ENCODE measurements around the gene DYTN. TPM values are rescaled to one million over a fixed set of nuclear protein-coding genes. Genes with fewer than 3 reads are reported as not detected.

DYTN gene
- total RNA-seq, 2 experiments from 2014 or later, result not detected

- Mint-ChIP-seq H3K36me3 (ENCODE audit: low read depth) (no peaks in the 10 kb centered on the region), H3K27ac (no peak overlapping the region), H3K9me3 (no peaks in the 10 kb centered on the region), H3K4me3 (no peak overlapping the region), H3K4me1 (no peaks in the 10 kb centered on the region), H3K27me3 (peaks cover 9% of the 10 kb centered on the region)
- DNase-seq, result no peak
- ChIA-PET CTCF (no interaction called here), POLR2A (no interaction called here)
Observed at GRCh38 chr2:206626108-206626507, 92.1 kb downstream of the DYTN start.

GRCh38 chr2:206619011-206619410 lies 99.2 kb downstream of the DYTN start:
- no peak for DNase-seq
- H3K9me3 Mint-ChIP-seq, result no peaks in the 10 kb centered on the region
- H3K4me3 Mint-ChIP-seq, result no peak overlapping the region
- POLR2A ChIA-PET, result no interaction called here
- H3K27ac Mint-ChIP-seq, result no peak overlapping the region
- CTCF ChIA-PET, result no interaction called here
- H3K36me3 Mint-ChIP-seq (ENCODE audit: low read depth), result no peaks in the 10 kb centered on the region
- H3K4me1 Mint-ChIP-seq, result no peaks in the 10 kb centered on the region
- H3K27me3 Mint-ChIP-seq, result no peaks in the 10 kb centered on the region

GRCh38 chr2:206616151-206616550 lies 102.0 kb downstream of the DYTN start:
- H3K4me3 Mint-ChIP-seq, result no peak overlapping the region
- DNase-seq, result no peak
- H3K4me1 Mint-ChIP-seq, result no peaks in the 10 kb centered on the region
- POLR2A ChIA-PET, result no interaction called here
- no peaks in the 10 kb centered on the region for H3K9me3 Mint-ChIP-seq
- H3K27ac Mint-ChIP-seq, result no peak overlapping the region
- H3K27me3 Mint-ChIP-seq, result no peaks in the 10 kb centered on the region
- CTCF ChIA-PET, result no interaction called here
- H3K36me3 Mint-ChIP-seq (ENCODE audit: low read depth), result no peaks in the 10 kb centered on the region

GRCh38 chr2:206615417-206616089 lies 102.6 kb downstream of the DYTN start:
- Mint-ChIP-seq H3K4me1 (no peaks in the 10 kb centered on the region), H3K9me3 (no peaks in the 10 kb centered on the region), H3K27ac (no peak overlapping the region), H3K4me3 (no peak overlapping the region), H3K36me3 (ENCODE audit: low read depth) (no peaks in the 10 kb centered on the region), H3K27me3 (no peaks in the 10 kb centered on the region)
- ChIA-PET CTCF (no interaction called here), POLR2A (no interaction called here)
- no peak for DNase-seq

- no peak for DNase-seq
- ChIA-PET CTCF (no interaction called here), POLR2A (no interaction called here)
- H3K9me3 Mint-ChIP-seq, result no peaks in the 10 kb centered on the region
- no peak overlapping the region for H3K4me3 Mint-ChIP-seq
- H3K27ac Mint-ChIP-seq, result no peak overlapping the region
- H3K4me1 Mint-ChIP-seq, result no peaks in the 10 kb centered on the region
- H3K36me3 Mint-ChIP-seq (ENCODE audit: low read depth), result no peaks in the 10 kb centered on the region
- H3K27me3 Mint-ChIP-seq, result no peaks in the 10 kb centered on the region
Observed at GRCh38 chr2:206614811-206615210, 103.4 kb downstream of the DYTN start.

GRCh38 chr2:206611736-206612135 lies 106.5 kb downstream of the DYTN start:
- Mint-ChIP-seq H3K36me3 (ENCODE audit: low read depth) (no peaks in the 10 kb centered on the region), H3K27ac (no peak overlapping the region), H3K4me3 (no peak overlapping the region), H3K4me1 (peaks cover 2% of the 10 kb centered on the region), H3K27me3 (no peaks in the 10 kb centered on the region), H3K9me3 (no peaks in the 10 kb centered on the region)
- ChIA-PET CTCF (no interaction called here), POLR2A (no interaction called here)
- DNase-seq, result no peak

GRCh38 chr2:206611191-206611590 lies 107.0 kb downstream of the DYTN start:
- H3K36me3 Mint-ChIP-seq (ENCODE audit: low read depth), result no peaks in the 10 kb centered on the region
- no peak for DNase-seq
- H3K4me1 Mint-ChIP-seq, result peaks cover 2% of the 10 kb centered on the region
- H3K27ac Mint-ChIP-seq, result no peak overlapping the region
- no peak overlapping the region for H3K4me3 Mint-ChIP-seq
- CTCF ChIA-PET, result no interaction called here
- no peaks in the 10 kb centered on the region for H3K9me3 Mint-ChIP-seq
- POLR2A ChIA-PET, result no interaction called here
- no peaks in the 10 kb centered on the region for H3K27me3 Mint-ChIP-seq

- POLR2A ChIA-PET, result no interaction called here
- Mint-ChIP-seq H3K4me1 (peaks cover 2% of the 10 kb centered on the region), H3K27me3 (no peaks in the 10 kb centered on the region), H3K36me3 (ENCODE audit: low read depth) (no peaks in the 10 kb centered on the region), H3K4me3 (no peak overlapping the region), H3K27ac (no peak overlapping the region), H3K9me3 (no peaks in the 10 kb centered on the region)
- CTCF ChIA-PET, result no interaction called here
- no peak for DNase-seq
Observed at GRCh38 chr2:206610451-206610850, 107.7 kb downstream of the DYTN start.

GRCh38 chr2:206603243-206603642 lies 115.0 kb downstream of the DYTN start:
- no peaks in the 10 kb centered on the region for H3K36me3 Mint-ChIP-seq (ENCODE audit: low read depth)
- H3K9me3 Mint-ChIP-seq, result no peaks in the 10 kb centered on the region
- no peak for DNase-seq
- no peak overlapping the region for H3K4me3 Mint-ChIP-seq
- CTCF ChIA-PET, result no interaction called here
- H3K4me1 Mint-ChIP-seq, result no peaks in the 10 kb centered on the region
- no peaks in the 10 kb centered on the region for H3K27me3 Mint-ChIP-seq
- POLR2A ChIA-PET, result no interaction called here
- H3K27ac Mint-ChIP-seq, result no peak overlapping the region

Other genes with a start within 250 kb of the DYTN start
- not detected for gene FAM237A, start 75.9 kb downstream of the DYTN start, total RNA-seq
- gene MDH1B, start 46.9 kb upstream of the DYTN start, total RNA-seq, result under 1 TPM; 0.08 to 0.15 TPM
- 10 to 100 TPM; 15.4 to 15.7 TPM for gene FASTKD2, start 47.2 kb upstream of the DYTN start, total RNA-seq
- gene CPO, start 221.1 kb upstream of the DYTN start, total RNA-seq, result not detected

Data from activated CD4-positive, alpha-beta memory T cell treated with anti-CD3 and anti-CD28 coated beads, Interleukin-2, amount 10 ng/mL, durations not matched to agents 7 days and 5 days (primary cell).